SK-N-MC (cell line): ENCODE measurements around the gene GRIK4.

ENCODE experiments used
- DNase-seq: peaks from one replicate; pipeline ENCODE4 v3.0.0-alpha.2; 2011; ENCODE audit warnings: low read depth, low spot score
- H3K27ac ChIP-seq: fragments of 200-600 bp; sonication (generic); 2 replicates; pipeline ENCODE4 v1.5.1; 2016; ENCODE audit warnings: mixed run types
- H3K36me3 ChIP-seq: fragments of 200-600 bp; sonication (generic); 2 replicates; pipeline ENCODE4 v1.6.1; 2017; ENCODE audit warnings: antibody characterized with exemption, low read length, mixed read lengths; ENCODE audit not compliant: insufficient read depth
- H3K4me3 ChIP-seq: fragments of 200-600 bp; sonication (generic); 2 replicates; pipeline ENCODE4 v1.5.1; 2016
- H3K9ac ChIP-seq: fragments of 200-600 bp; sonication (generic); 2 replicates; pipeline ENCODE4 v1.8.0; 2017; ENCODE audit warnings: mixed run types, mixed read lengths; ENCODE audit not compliant: insufficient read length
- H3K9me3 ChIP-seq: fragments of 200-600 bp; sonication (generic); 2 replicates; pipeline ENCODE4 v1.6.1; 2017; ENCODE audit warnings: low read depth, mild to moderate bottlenecking, antibody characterized with exemption, low read length, moderate library complexity, mixed read lengths
- EZH2 ChIP-seq: fragments of 200-600 bp; sonication (generic); IDR thresholded peaks from one replicate; pipeline ENCODE4 v1.6.1; 2017; ENCODE audit warnings: antibody characterized with exemption
- FOXP2 ChIP-seq: optimal IDR thresholded peaks from 2 replicates; pipeline ENCODE3; 2011; ENCODE audit warnings: mild to moderate bottlenecking, moderate library complexity; ENCODE audit not compliant: insufficient read depth; ENCODE audit errors: extremely low read length, control extremely low read depth
- POLR2AphosphoS5 ChIP-seq: IDR thresholded peaks from 2 replicates; pipeline ENCODE4 v1.6.1; 2012; ENCODE audit warnings: mild to moderate bottlenecking, low read depth, low read length, borderline replicate concordance

Gene GRIK4

DNA sequence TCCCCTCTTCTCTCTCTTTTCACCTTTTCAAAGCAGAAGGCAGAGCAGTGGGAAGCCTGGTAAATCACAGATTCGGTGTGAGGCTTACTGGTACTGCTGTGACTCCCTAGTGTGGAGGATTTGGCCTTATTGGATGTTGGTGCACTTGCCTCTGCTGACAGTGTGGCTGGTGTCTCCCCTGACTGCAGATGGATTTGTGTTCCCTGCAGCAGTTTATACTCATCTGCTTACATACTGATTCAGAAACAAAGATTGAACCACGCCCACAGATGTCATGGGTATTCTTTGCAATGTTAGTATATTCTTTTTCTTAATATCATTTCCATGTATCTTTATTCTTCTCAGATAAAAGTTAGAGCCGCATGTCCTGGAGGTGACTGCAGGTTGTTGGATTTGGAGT lies 26.8 kb upstream of the GRIK4 start:
- no peak overlapping the region for H3K9ac ChIP-seq
- H3K9me3 ChIP-seq: no peaks in the 10 kb centered on the region
- TF ChIP-seq POLR2AphosphoS5 (no peak), EZH2 (no peak), FOXP2 (no peak)
- peaks cover 35% of the 10 kb centered on the region for H3K36me3 ChIP-seq
- no peak overlapping the region for H3K27ac ChIP-seq
- no peak overlapping the region for H3K4me3 ChIP-seq
- no peak for DNase-seq

GRCh38 chr11:120486138-120486537 lies 25.4 kb upstream of the GRIK4 start:
- TF ChIP-seq EZH2 (no peak), FOXP2 (no peak), POLR2AphosphoS5 (no peak)
- no peak overlapping the region for H3K9ac ChIP-seq
- H3K36me3 ChIP-seq: peaks cover 21% of the 10 kb centered on the region
- H3K9me3 ChIP-seq: no peaks in the 10 kb centered on the region
- no peak for DNase-seq
- H3K27ac ChIP-seq: no peak overlapping the region
- no peak overlapping the region for H3K4me3 ChIP-seq

- DNase-seq: no peak
- peaks cover 7% of the 10 kb centered on the region; the same call in 1 of the 2 replicates for H3K36me3 ChIP-seq
- H3K4me3 ChIP-seq: no peak overlapping the region
- H3K27ac ChIP-seq: no peak overlapping the region
- H3K9ac ChIP-seq: no peak overlapping the region
- no peaks in the 10 kb centered on the region for H3K9me3 ChIP-seq
- TF ChIP-seq POLR2AphosphoS5 (no peak), EZH2 (no peak), FOXP2 (no peak)
These were observed 21.7 kb upstream of the GRIK4 start for GRCh38 chr11:120489799-120490198.

DNA sequence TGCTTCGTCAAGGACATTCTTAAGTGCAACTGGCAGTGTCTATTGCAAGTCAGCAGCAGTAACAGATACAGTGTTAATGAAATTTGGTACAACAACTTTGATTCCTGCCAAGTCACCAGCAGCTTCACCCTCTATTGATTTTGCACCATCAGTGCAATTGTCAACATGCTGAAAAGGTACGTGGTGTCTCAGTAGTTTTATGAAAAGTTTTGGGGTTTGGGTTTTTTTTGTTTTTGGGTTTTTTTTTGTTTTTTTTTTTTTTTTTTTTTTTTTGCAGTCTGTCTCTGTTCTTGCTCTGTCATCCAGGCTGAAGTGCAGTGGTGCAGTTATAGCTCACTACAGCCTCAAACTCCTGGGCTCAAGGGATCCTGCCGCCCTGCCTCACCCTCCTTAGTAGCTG lies 19.1 kb upstream of the GRIK4 start:
- no peak for DNase-seq
- Histone ChIP-seq H3K4me3 (no peak overlapping the region), H3K27ac (no peak overlapping the region), H3K9ac (no peak overlapping the region), H3K9me3 (no peaks in the 10 kb centered on the region), H3K36me3 (no peaks in the 10 kb centered on the region)
- no peak for TF ChIP-seq EZH2
- TF ChIP-seq POLR2AphosphoS5: no peak
- no peak for TF ChIP-seq FOXP2

- TF ChIP-seq POLR2AphosphoS5 (no peak), EZH2 (no peak), FOXP2 (no peak)
- no peak for DNase-seq
- no peak overlapping the region for H3K27ac ChIP-seq
- no peaks in the 10 kb centered on the region for H3K9me3 ChIP-seq
- no peak overlapping the region for H3K4me3 ChIP-seq
- no peak overlapping the region for H3K9ac ChIP-seq
- H3K36me3 ChIP-seq: no peaks in the 10 kb centered on the region
These were observed 17.0 kb upstream of the GRIK4 start for GRCh38 chr11:120494595-120494994.

DNA sequence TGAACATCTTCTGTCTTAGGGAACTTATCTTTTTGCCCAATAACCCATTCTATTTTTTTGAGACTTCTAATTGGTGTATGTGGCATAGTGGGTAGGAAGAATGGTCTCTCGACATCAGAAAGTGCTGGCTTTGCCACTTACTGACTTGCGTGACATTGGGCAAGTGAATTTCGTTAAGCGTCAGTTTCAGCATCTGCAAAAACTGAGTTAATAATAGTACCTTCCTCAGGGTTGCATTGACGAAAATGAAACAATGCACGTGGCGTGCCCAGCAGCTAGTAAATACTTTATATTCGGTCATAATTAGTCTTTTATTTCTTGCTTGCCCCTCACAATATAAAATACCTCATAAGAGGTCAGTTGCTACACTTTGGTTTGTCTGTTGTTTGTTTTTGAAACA lies 12.5 kb upstream of the GRIK4 start:
- Histone ChIP-seq H3K36me3 (no peaks in the 10 kb centered on the region), H3K9me3 (no peaks in the 10 kb centered on the region), H3K27ac (no peak overlapping the region), H3K4me3 (no peak overlapping the region), H3K9ac (no peak overlapping the region)
- DNase-seq: no peak
- TF ChIP-seq POLR2AphosphoS5 (no peak), EZH2 (no peak), FOXP2 (no peak)

- H3K9ac ChIP-seq: no peak overlapping the region
- DNase-seq: no peak
These were observed 11.7 kb upstream of the GRIK4 start for GRCh38 chr11:120499859-120500258.

GRCh38 chr11:120500414-120501071 lies 11.0 kb upstream of the GRIK4 start:
- no peaks in the 10 kb centered on the region for H3K9me3 ChIP-seq
- H3K4me3 ChIP-seq: no peak overlapping the region
- no peak overlapping the region for H3K27ac ChIP-seq
- DNase-seq: no peak
- no peak overlapping the region for H3K9ac ChIP-seq
- TF ChIP-seq FOXP2 (no peak), POLR2AphosphoS5 (no peak), EZH2 (no peak)
- H3K36me3 ChIP-seq: no peaks in the 10 kb centered on the region

More at GRCh38 chr11:120499859-120500258, 11.7 kb upstream of the GRIK4 start:
- Histone ChIP-seq H3K36me3 (no peaks in the 10 kb centered on the region), H3K4me3 (no peak overlapping the region), H3K27ac (no peak overlapping the region), H3K9me3 (no peaks in the 10 kb centered on the region)
- TF ChIP-seq FOXP2 (no peak), EZH2 (no peak), POLR2AphosphoS5 (no peak)

GRCh38 chr11:120501440-120501839 lies 10.1 kb upstream of the GRIK4 start:
- H3K36me3 ChIP-seq: no peaks in the 10 kb centered on the region
- H3K27ac ChIP-seq: no peak overlapping the region
- DNase-seq: no peak
- H3K4me3 ChIP-seq: no peak overlapping the region
- no peak for TF ChIP-seq EZH2
- no peak for TF ChIP-seq POLR2AphosphoS5
- TF ChIP-seq FOXP2: no peak
- H3K9ac ChIP-seq: no peak overlapping the region
- no peaks in the 10 kb centered on the region for H3K9me3 ChIP-seq
